ENCODE results near the gene DSCAM.

Gene DSCAM

DNA sequence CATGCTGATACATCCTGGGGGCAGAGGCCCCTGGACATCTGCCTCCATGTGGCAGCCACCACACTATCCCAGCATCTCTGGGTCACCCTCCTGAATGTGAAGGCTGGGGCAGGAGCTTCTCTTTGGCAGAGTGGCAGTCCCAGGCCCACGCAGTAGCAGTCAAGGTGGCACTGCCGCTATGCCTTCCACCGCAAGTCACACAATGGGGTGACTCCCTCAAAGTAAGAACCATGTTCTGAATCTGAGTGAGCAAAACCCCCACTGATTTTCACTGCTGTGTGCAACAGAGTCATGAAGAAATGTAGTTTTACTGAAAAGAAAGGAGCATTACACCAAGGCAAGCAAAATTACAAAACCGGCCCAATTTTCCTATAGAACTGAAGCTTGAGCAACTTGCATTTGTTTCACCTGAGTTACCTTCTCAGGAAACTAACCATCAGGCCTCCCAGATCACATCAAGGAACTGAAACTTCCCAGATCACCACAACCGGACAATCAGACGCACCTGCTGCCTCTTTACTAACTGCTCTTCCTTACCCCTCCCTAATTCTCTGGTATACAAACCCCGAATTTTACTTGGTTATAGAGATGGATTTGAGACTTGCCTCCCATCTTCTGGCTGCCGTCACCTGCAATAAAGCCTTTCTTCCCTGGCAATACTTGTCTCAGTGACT lies 877.1 kb downstream of the DSCAM start:
- DNase-seq (ENCODE audit: low read depth), result no peak

DNA sequence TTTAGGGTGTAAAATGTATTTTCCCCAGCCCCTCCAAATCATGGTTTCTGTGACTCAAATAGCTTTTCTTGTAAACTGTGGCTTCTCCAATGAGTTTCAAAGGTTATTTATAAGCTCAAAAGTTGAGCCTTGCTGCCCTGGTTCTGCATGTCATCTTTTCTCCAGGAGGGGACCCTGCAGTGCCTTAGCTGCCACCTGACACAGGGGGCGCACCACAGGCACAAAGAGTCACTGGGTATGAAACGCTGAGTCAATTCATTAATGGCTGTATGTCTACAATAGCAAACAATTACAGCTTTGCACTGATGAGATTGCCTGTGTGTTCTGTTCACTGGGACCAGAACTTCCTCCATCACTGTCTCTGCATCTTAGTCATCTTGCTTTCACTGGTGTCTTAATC lies 878.9 kb downstream of the DSCAM start:
- DNase-seq (ENCODE audit: low read depth), result no peak

DNA sequence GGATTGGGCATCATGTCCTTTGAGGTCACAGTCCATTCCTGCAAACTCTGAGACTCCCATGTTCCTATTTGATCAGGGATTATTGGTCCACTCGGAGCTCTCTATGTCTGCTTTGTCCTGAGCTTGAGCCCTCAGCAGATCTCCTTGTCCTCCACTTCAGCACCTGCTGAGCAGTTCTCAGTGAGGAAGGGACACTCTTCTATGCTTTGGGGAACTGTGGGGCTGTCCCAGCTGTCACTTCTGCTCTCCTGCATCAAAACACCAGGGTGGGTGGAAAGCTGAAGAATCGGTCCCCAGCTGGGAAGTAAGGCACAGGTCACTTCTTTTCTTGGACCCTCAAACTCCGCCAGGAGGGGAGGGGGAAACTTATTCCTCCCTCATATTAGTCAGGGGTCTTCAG lies 880.2 kb downstream of the DSCAM start:
- DNase-seq (ENCODE audit: low read depth), result no peak

DNA sequence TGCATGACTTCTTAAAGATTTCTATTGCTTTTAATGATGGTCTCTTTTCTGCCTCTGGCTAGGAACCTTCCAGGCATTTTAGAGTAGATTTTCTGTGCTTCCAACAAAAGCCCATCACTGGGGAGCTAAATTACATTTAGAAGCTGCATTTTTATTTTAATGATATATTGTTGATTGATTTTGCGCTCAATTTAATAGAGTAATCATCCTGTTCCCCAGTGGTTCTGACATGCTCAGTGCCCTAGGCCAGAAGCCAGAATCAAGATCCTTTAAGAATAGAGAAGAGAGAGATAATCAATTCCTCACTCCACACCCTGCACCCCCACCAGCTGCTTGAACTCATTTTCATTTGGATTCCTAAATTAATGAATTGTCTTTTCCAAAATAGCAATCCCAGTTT lies 881.9 kb downstream of the DSCAM start:
- no peak for DNase-seq (ENCODE audit: low read depth)

DNA sequence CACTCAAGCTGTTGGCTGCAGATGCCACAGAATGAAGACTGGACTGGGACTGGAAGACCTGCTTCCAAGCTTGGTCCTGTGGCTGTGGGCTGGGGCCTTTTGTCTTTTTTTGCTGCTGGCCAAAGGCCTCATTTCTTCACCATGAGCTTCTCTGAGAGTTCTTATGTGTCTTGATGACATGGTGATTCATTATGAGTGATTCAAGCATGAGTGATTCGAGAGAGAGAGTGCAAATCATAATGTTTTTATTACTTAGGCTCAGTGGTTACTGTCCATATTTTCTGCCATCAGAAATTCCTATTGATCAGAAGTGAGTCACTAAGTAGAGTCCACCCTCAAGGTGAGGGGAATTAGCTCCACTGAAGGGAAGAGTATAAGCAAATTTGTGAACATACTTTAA lies 885.7 kb downstream of the DSCAM start:
- DNase-seq (ENCODE audit: low read depth), result no peak

Data from fibroblast of gingiva (primary cell).